Kasumi-1 (cell line): ENCODE data around the gene CRMP1.
"Not testable (repeated sequence)": the region's sequence is repeated elsewhere in the genome, so short reads cannot be mapped to it uniquely, and the experiment has no call there.

Source experiments
- DNase-seq, 2 experiments: peaks; one replicate each; lab custom pipeline; 2025; lab: John Stamatoyannopoulos, UW

The CRMP1 gene

GRCh38 chr4:5856362-5856761, 36.5 kb downstream of the CRMP1 start:
- DNase-seq = not testable (repeated sequence)

GRCh38 chr4:5854929-5855328, 38.0 kb downstream of the CRMP1 start:
- DNase-seq = no peak

- no peak for DNase-seq
These were observed 40.2 kb downstream of the CRMP1 start for GRCh38 chr4:5852523-5853202.

- DNase-seq = no peak
These were observed 41.1 kb downstream of the CRMP1 start for GRCh38 chr4:5851637-5852301.

GRCh38 chr4:5845035-5845905, 47.6 kb downstream of the CRMP1 start:
- no peak for DNase-seq

- peak in 1 of 2 experiments; percentile 15 for DNase-seq
These were observed 49.0 kb downstream of the CRMP1 start for GRCh38 chr4:5843573-5844530.

- no peak for DNase-seq
These were observed 50.4 kb downstream of the CRMP1 start for GRCh38 chr4:5842456-5842855.

GRCh38 chr4:5839751-5840674, 52.9 kb downstream of the CRMP1 start:
- DNase-seq = no peak

- DNase-seq = no peak
These were observed 53.6 kb downstream of the CRMP1 start for GRCh38 chr4:5839332-5839731.

- DNase-seq = not testable (repeated sequence)
These were observed 55.4 kb downstream of the CRMP1 start for GRCh38 chr4:5837483-5837882.

- DNase-seq = no peak
These were observed 55.9 kb downstream of the CRMP1 start for GRCh38 chr4:5836943-5837342.

GRCh38 chr4:5828005-5828391, 64.9 kb downstream of the CRMP1 start:
- DNase-seq = no peak

- peak; percentile 78 to 84 for DNase-seq
These were observed 65.5 kb downstream of the CRMP1 start for GRCh38 chr4:5827108-5828004.

GRCh38 chr4:5826437-5827107, 66.3 kb downstream of the CRMP1 start:
- peak; percentile 64 to 77 for DNase-seq

- DNase-seq = no peak
These were observed 67.4 kb downstream of the CRMP1 start for GRCh38 chr4:5825321-5826041.

GRCh38 chr4:5824635-5825034, 68.3 kb downstream of the CRMP1 start:
- DNase-seq = peak; percentile 51 to 80

GRCh38 chr4:5824227-5824626, 68.7 kb downstream of the CRMP1 start:
- DNase-seq = no peak

GRCh38 chr4:5823542-5824211, 69.2 kb downstream of the CRMP1 start:
- no peak for DNase-seq
